NCI-H187 (cell line): ENCODE data around the gene LCLAT1.
"Not testable (repeated sequence)": the region's sequence is repeated elsewhere in the genome, so short reads cannot be mapped to it uniquely, and the experiment has no call there.

Experiments
- DNase-seq, 2 experiments: peaks; one replicate each; lab custom pipeline; 2025; lab: John Stamatoyannopoulos, UW

LCLAT1 gene

GRCh38 chr2:30454571-30454970 is 7.5 kb downstream of the LCLAT1 start:
- no peak for DNase-seq

GRCh38 chr2:30455114-30455738 is 8.2 kb downstream of the LCLAT1 start:
- DNase-seq, result no peak

DNA sequence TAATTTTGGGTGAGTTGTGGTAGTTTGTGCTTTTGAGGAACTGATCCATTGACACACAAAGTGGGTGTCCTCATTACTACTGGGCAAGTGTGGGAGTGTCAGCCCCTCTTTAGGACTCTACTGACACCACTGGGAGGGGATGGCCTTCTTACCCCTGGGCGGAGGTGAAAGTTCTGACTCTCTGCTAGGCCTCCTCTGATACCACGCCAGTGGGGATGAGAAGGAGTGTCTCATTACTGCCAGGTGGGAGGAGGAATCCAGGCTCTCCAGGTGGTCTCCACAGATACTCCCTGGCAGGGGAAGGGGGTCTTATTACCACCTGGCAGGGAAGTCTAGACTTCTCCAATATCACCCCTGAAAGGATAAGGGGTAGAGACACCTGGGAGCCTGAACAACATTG is 9.1 kb downstream of the LCLAT1 start:
- DNase-seq, result no peak

GRCh38 chr2:30456579-30456978 is 9.5 kb downstream of the LCLAT1 start:
- DNase-seq, result no peak

GRCh38 chr2:30457296-30457695 is 10.2 kb downstream of the LCLAT1 start:
- no peak for DNase-seq

DNA sequence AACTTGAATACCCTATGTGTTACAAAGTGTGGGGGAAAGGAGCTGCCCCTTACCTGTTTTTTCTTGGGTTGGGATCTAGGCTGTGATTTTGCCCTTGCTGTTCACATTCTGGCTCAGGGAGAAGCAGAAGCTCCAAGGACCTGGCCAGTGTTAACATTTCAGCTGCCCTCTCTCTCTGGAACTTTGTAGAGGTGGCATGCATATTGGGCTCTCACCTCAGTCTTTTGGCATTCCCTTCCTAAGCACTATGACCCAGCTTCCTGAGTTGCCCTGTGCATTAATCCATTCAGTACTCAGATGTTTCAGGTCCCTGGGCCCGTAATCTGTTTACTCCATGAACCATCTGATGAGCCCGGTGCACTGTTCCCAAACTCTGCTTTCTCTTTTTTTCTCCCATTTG is 12.1 kb downstream of the LCLAT1 start:
- no peak for DNase-seq

GRCh38 chr2:30462131-30462857 is 15.2 kb downstream of the LCLAT1 start:
- DNase-seq, result no peak

- DNase-seq, result no peak
Observed at GRCh38 chr2:30463535-30463934, 16.5 kb downstream of the LCLAT1 start.

GRCh38 chr2:30464544-30465170 is 17.6 kb downstream of the LCLAT1 start:
- DNase-seq, result no peak

- DNase-seq, result no peak
Observed at GRCh38 chr2:30465171-30465545, 18.1 kb downstream of the LCLAT1 start.

- no peak for DNase-seq
Observed at GRCh38 chr2:30466216-30466615, 19.2 kb downstream of the LCLAT1 start.

DNA sequence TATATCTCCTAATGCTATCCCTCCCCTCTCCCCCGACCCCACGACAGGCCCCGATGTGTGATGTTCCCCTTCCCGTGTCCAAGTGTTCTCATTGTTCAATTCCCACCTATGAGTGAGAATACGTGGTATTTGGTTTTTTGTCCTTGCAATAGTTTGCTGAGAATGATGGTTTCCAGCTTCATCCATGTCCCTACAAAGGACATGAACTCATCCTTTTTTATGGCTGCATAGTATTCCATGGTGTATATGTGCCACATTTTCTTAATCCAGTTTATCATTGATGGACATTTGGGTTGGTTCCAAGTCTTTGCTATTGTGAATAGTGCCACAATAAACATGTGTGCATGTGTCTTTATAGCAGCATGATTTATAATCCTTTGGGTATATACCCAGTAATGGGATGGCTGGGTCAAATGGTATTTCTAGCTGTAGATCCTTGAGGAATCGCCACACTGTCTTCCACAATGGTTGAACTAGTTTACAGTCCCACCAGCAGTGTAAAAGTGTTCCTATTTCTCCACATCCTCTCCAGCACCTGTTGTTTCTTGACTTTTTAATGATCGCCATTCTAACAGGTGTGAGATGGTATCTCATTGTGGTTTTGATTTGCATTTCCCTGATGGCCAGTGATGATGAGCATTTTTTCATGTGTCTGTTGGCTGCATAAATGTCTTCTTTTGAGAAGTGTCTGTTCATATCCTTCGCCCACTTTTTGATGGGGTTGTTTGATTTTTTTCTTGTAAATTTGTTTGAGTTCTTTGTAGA is 20.2 kb downstream of the LCLAT1 start:
- DNase-seq, result not testable (repeated sequence)

GRCh38 chr2:30470426-30470825 is 23.4 kb downstream of the LCLAT1 start:
- DNase-seq, result no peak

DNA sequence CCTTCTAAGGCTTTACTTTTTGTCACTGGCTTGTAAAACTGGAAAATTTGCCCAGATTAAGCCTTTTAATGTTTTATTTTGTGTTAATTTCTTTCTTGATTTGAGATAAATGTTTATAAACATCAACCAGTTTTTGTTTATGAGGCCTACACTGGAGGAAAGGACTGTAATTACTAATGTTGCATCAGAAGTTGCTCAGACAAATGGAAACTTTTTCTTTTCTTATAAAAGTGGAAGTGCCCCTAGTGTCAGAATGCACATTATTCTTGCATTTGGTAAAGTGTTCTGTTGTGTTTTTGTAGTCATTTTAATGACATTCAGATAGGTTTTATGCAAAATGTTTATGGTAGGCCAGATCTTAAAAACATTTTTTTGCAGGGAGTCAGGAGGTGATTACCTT is 25.3 kb downstream of the LCLAT1 start:
- no peak for DNase-seq

GRCh38 chr2:30475542-30475941 is 28.5 kb downstream of the LCLAT1 start:
- DNase-seq, result no peak

- no peak for DNase-seq
Observed at GRCh38 chr2:30476636-30477035, 29.6 kb downstream of the LCLAT1 start.

DNA sequence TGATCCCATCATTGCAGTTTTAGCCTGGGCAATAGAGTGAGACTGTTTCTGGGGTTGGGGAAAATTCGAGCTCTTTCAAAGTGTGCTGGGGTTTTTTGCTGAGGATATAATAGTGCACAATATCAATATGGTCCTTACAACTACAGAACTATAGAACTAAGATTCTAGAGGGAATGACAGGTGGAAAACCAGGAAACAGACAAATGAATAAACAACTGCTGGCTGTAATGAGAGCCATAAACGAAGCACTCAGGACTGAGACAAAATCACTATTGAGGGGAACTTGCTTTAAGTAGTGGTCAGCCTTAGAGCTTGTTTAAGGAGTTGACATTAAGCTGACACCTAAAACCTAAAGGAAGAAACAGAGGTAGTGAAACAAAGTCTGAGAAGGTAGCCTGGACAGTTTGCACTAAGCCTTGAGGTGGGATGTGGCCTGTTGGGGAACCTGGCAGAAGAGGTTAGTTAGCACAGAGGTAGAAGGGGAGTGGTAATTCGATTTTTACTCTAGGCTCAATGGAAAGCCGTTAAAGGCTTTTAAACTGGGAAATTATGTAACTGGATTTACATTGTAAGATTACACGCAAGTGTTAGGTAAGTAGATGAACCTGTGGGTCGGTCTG is 33.8 kb downstream of the LCLAT1 start:
- DNase-seq, result no peak

DNA sequence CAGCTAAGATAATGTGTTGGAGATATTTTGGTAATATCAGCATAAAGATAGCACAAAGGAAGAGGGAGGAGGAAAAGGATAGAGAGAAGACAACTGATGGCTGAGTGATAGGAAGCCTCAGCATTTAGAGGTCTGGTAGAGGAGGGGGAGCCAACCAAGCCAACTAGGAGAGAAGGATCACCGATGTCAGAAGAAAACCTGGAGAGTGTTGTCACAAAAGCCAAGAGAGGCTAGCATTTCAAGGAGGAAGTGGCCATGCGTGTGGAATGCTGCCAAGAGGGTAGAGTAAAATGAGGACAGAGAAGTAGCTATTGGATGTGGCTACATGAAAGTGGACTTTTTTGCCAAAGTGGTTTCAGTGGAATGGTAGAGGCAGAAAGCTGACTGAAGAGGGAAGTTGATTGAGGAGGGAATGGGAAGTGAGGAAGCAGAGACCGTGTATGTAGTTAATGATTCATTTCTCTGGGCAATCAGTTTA is 34.3 kb downstream of the LCLAT1 start:
- no peak for DNase-seq

DNA sequence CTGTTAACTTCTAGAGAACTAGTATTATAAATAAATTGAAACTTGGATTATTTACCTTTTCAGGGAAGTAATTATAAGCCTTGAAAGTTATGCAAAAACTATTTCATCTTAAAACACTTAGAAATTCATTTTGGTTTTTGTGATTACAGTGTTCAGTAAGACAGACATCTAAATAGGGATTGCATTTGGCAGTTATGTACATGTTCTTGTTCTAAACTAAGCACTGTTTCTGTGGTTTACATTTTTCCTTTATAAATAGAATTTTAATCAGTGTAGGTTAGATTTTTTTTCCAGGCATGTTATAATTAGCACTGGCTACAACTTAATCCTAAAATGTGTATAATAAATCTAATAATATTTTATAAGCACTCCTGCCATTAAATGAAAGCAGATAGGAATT is 35.0 kb downstream of the LCLAT1 start:
- DNase-seq, result no peak

DNA sequence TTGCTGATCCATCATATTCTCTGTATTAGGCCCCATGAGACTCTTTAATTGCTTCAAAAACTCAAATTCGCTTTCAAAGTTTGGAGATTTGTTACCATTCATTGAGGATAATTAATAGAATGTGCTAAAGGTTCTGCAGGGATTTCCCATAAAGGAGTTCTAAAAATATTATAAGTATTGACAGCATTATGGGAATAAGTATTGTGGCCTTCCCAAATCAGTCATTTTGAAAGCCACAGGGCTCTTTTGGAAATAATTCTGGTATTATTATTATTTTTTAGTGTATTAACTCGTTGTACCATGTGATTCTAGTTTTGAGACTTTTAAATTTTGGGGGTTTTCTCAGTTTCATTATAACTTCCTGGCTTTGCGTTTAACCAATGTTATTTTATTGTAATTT is 37.1 kb downstream of the LCLAT1 start:
- no peak for DNase-seq

GRCh38 chr2:30484995-30485394 is 37.9 kb downstream of the LCLAT1 start:
- DNase-seq, result no peak

DNA sequence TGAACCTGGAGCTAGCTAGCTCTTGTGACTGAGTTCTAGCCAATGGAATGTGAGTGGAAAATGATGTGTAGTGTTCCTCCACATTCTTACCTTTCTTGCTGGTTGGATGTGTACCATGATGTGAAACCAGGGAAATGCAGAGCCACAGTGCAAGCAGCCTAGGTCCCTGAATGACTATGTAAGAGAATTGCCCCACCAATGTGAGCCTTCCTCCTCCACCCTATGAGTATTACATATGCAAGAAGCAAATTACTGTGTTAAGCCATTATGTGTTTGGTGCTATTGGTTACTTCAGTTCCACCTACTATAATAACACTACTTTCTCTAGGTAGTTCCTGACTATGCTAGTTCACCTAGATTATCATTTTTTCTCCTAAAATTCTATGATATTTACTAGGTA is 39.6 kb downstream of the LCLAT1 start:
- DNase-seq, result no peak
